H1 (cell line): ENCODE measurements around the gene TNS1. TPM values are rescaled to one million over a fixed set of nuclear protein-coding genes. Genes with fewer than 3 reads are reported as not detected.

Source experiments
- KDM5A ChIP-seq: fragments of 200-600 bp; IDR thresholded peaks from 2 replicates; pipeline ENCODE4 v1.7.1; 2012; ENCODE audit warnings: mild to moderate bottlenecking, low read length, inconsistent platforms, mixed read lengths
- PHF8 ChIP-seq: fragments of 200-600 bp; sonication (generic); conservative IDR thresholded peaks from 2 replicates; pipeline ENCODE4 v1.7.1; 2012; ENCODE audit warnings: low read depth, mild to moderate bottlenecking, inconsistent platforms, low read length, moderate library complexity
- SP1 ChIP-seq: IDR thresholded peaks from 2 replicates; pipeline ENCODE4 v1.6.1; 2011; ENCODE audit warnings: low read depth, low read length
- SRF ChIP-seq: IDR thresholded peaks from 2 replicates; pipeline ENCODE4 v1.6.1; 2011; ENCODE audit warnings: mild to moderate bottlenecking, low read depth, low read length, moderate library complexity
- TBP ChIP-seq: IDR thresholded peaks from 2 replicates; pipeline ENCODE4 v1.6.1; 2011; ENCODE audit warnings: low read depth, low read length, improper control_type of control experiment
- TCF12 ChIP-seq: IDR thresholded peaks from 2 replicates; pipeline ENCODE4 v1.6.1; 2011; ENCODE audit warnings: low read depth, mild to moderate bottlenecking, low read length
- polyA plus RNA-seq, 7 experiments: library from polyadenylated mRNA; depleted of rRNA in 3 of 7; stranded (reverse) in 5 of 7; unstranded in 2 of 7; fragments of >200 nt in 5 of 7; fragments of 200-250 nt in 2 of 7; gene quantifications; 1 replicate in 5 of 7; 2 replicates in 1 of 7; 4 replicates in 1 of 7; pipeline versions ENCODE4 v1.2.1 to v1.2.3, GENCODE V29; 2011 to 2013; ENCODE audit warnings: missing spikeins in 2 of 7, mixed read lengths in 2 of 7
- total RNA-seq: library from RNA; stranded (reverse); fragmentation: NEBNext Ultra II Directional; extraction: Animal tissue kit (Norgen Biotek cat#: 25700); gene quantifications from 2 replicates; pipeline ENCODE4 v1.2.1, GENCODE V29; 2021

The TNS1 gene
- total and polyA plus RNA-seq, 2 of the 8 experiments (the other 6 are each of a cell fraction or from before 2014, with no cell fraction given), result 1.5 to 5.1 TPM

- TF ChIP-seq SP1 (no peak), KDM5A (no peak), SRF (no peak), TCF12 (no peak), TBP (no peak), PHF8 (no peak)
Measured at GRCh38 chr2:217911283-217912097, 91.3 kb downstream of the TNS1 start (continued).
